Right cardiac atrium (tissue), 5 donors: ENCODE results near the gene THBS4. TPM values are rescaled to one million over a fixed set of nuclear protein-coding genes. Genes with fewer than 3 reads are reported as not detected.

Experiments
- ATAC-seq, 2 donors: fragments of 200-7000 bp; cut with Tn5 transposase; one replicate each; pipeline versions ENCODE4 v1.8.0 to v1.9.1; 2020; ENCODE audit warnings: moderate library complexity in 2 of 2, mild to moderate bottlenecking in 1 of 2
- DNase-seq, 3 donors: peaks; one replicate each; pipeline ENCODE4 v3.0.0-alpha.2; 2020
- H3K27ac ChIP-seq: one replicate; pipeline ENCODE4 v1.5.1; 2013; ENCODE audit warnings: mild to moderate bottlenecking, low read length, control low read depth, moderate library complexity
- H3K27me3 ChIP-seq: one replicate; pipeline ENCODE4 v1.6.1; 2013; ENCODE audit not compliant: control insufficient read depth, insufficient read depth
- H3K4me1 ChIP-seq: one replicate; pipeline ENCODE4 v1.6.1; 2013; ENCODE audit warnings: low read length; ENCODE audit not compliant: control insufficient read depth, insufficient read depth
- H3K4me3 ChIP-seq: one replicate; pipeline ENCODE4 v1.5.1; 2013; ENCODE audit warnings: low read length, control low read depth
- H3K9me3 ChIP-seq: one replicate; pipeline ENCODE4 v1.6.1; 2013; ENCODE audit warnings: low read length; ENCODE audit not compliant: control insufficient read depth
- WGBS: extraction: QIAGEN DNeasy Blood & Tissue Kit; methylation state at CpG from one replicate; pipeline ENCODE4 v1.1.7; 2013; 5-methylcytosine and 5-hydroxymethylcytosine counted together
- intact Hi-C, 4 donors: fragments of 100-400 bp; cut with DNase I; formaldehyde crosslinking; loops; one replicate each; pipeline versions ENCODE4 v1.11.0 to v1.14.0; 2022 to 2023
- long read RNA-seq, 4 donors: library from polyadenylated mRNA; unstranded; transcript quantifications; one replicate each; pipeline ENCODE4 v2.0.0, GENCODE V29; 2020 to 2021
- polyA plus RNA-seq: library from polyadenylated mRNA; stranded (reverse); fragments of 200-250 nt; gene quantifications from one replicate; pipeline ENCODE4 v1.2.3, GENCODE V29; 2013
- total RNA-seq, 4 donors: library from RNA; stranded (reverse); fragmentation: NEBNext Ultra II Directional; extraction: Animal tissue kit (Norgen Biotek cat#: 25700); gene quantifications; one replicate each; pipeline ENCODE4 v1.2.1, GENCODE V29; 2021
- donor health status: healthy with polysubstance abuse.
- donor health status: DM: no; HTN: yes; CAD: no.
- donor health status: DM: no; HTN: no; CAD: no.
- donor health status: DM: no; HTN: yes; CAD: no; lungs with severe emphysema.
- donor health status: DM: yes; HTN: yes; CAD: no.

THBS4 gene
- 1 to 10 TPM; 2.6 to 9.1 (median 3.9) TPM for total RNA-seq
- 6.9 TPM for polyA plus RNA-seq
- long read RNA-seq, donor 1, transcript THBS4-201 (22 exons, 3,222 nt) = major isoform, 10 of 19 reads
- long read RNA-seq, donor 1, partial matches to known transcripts = 2 of 19 reads
- long read RNA-seq, donor 1, other reads (novel, unspliced or antisense) = 7 of 19 reads
- long read RNA-seq, donor 2, partial matches to known transcripts = 0 of 6 reads
- long read RNA-seq, donor 2, other reads (novel, unspliced or antisense) = 4 of 6 reads
- long read RNA-seq, donor 3, transcript THBS4-201 (22 exons, 3,222 nt) = major isoform, 5 of 18 reads
- long read RNA-seq, donor 3, partial matches to known transcripts = 3 of 18 reads
- long read RNA-seq, donor 3, other reads (novel, unspliced or antisense) = 10 of 18 reads
- long read RNA-seq, donor 4, partial matches to known transcripts = 0 of 5 reads
- long read RNA-seq, donor 4, other reads (novel, unspliced or antisense) = 1 of 5 reads

- no peaks in the 10 kb centered on the region for H3K27me3 ChIP-seq
- peak within 1 kb of the TSS; percentile 49 for H3K4me3 ChIP-seq
- H3K9me3 ChIP-seq = no peaks in the 10 kb centered on the region
- intact Hi-C loops = no loop called here
- peak; percentile 14 to 19 for ATAC-seq
- no peaks in the 10 kb centered on the region for H3K4me1 ChIP-seq
- H3K27ac ChIP-seq = no peak within 1 kb of the TSS
- WGBS = 6% methylated on average over 76 of the region's 76 CpGs
- DNase-seq = peak in 1 of 3 donors; percentile 37
Measured at GRCh38 chr5:80034962-80035821, at the start of gene THBS4. TSS of gene THBS4 (plus strand) at chr5:80035348. CDS start at chr5:80035538, 190 bp downstream.

- H3K9me3 ChIP-seq = no peaks in the 10 kb centered on the region
- DNase-seq (no peak), ATAC-seq (no peak)
- no peak overlapping the region for H3K4me3 ChIP-seq
- no peak overlapping the region for H3K27ac ChIP-seq
- no peaks in the 10 kb centered on the region for H3K27me3 ChIP-seq
- no peaks in the 10 kb centered on the region for H3K4me1 ChIP-seq
- intact Hi-C loops = no loop called here
Measured at GRCh38 chr5:79986260-79986659, 48.9 kb upstream of the THBS4 start.

- Histone ChIP-seq H3K27ac (no peak overlapping the region), H3K27me3 (no peaks in the 10 kb centered on the region), H3K9me3 (no peaks in the 10 kb centered on the region), H3K4me3 (peak overlapping the region; percentile 92), H3K4me1 (peaks cover 2% of the 10 kb centered on the region)
- ATAC-seq (no peak), DNase-seq (no peak)
- WGBS = 68% methylated on average over 6 of the region's 6 CpGs
- intact Hi-C loops = no loop called here
Measured at GRCh38 chr5:79990205-79990597, 44.9 kb upstream of the THBS4 start.

GRCh38 chr5:79990598-79991507 lies 44.3 kb upstream of the THBS4 start, which contains the start of gene MTX3:
TSS of gene MTX3 (minus strand) at chr5:79991262. CDS start at chr5:79991238, 24 bp downstream.
- ATAC-seq (peak; percentile 97 to 98), DNase-seq (peak; percentile 90 to 95 (median 93))
- Histone ChIP-seq H3K27ac (peak within 1 kb of the TSS; percentile 36), H3K27me3 (no peaks in the 10 kb centered on the region), H3K4me1 (peaks cover 2% of the 10 kb centered on the region), H3K9me3 (no peaks in the 10 kb centered on the region), H3K4me3 (peak within 1 kb of the TSS; percentile 92)
- 2% methylated on average over 50 of the region's 50 CpGs for WGBS
- intact Hi-C loops = no loop called here

GRCh38 chr5:79992891-79993657 lies 42.1 kb upstream of the THBS4 start:
- 78% methylated on average over 2 of the region's 2 CpGs for WGBS
- Histone ChIP-seq H3K4me3 (no peak overlapping the region), H3K9me3 (no peaks in the 10 kb centered on the region), H3K4me1 (peaks cover 2% of the 10 kb centered on the region), H3K27me3 (no peaks in the 10 kb centered on the region), H3K27ac (no peak overlapping the region)
- intact Hi-C loops = no loop called here
- DNase-seq = no peak
- ATAC-seq = no peak

GRCh38 chr5:79999722-80000121 lies 35.4 kb upstream of the THBS4 start:
- no peak overlapping the region for H3K27ac ChIP-seq
- no peaks in the 10 kb centered on the region for H3K27me3 ChIP-seq
- ATAC-seq = no peak
- no peak overlapping the region for H3K4me3 ChIP-seq
- intact Hi-C loops = no loop called here
- no peak for DNase-seq
- WGBS = 95% methylated on average over 1 of the region's 1 CpG
- no peaks in the 10 kb centered on the region for H3K4me1 ChIP-seq
- H3K9me3 ChIP-seq = no peaks in the 10 kb centered on the region

GRCh38 chr5:80002677-80003076 lies 32.5 kb upstream of the THBS4 start:
- H3K4me3 ChIP-seq = no peak overlapping the region
- 93% methylated on average over 1 of the region's 1 CpG for WGBS
- no peaks in the 10 kb centered on the region for H3K27me3 ChIP-seq
- no peaks in the 10 kb centered on the region for H3K4me1 ChIP-seq
- H3K27ac ChIP-seq = no peak overlapping the region
- no peaks in the 10 kb centered on the region for H3K9me3 ChIP-seq
- DNase-seq (no peak), ATAC-seq (no peak)
- intact Hi-C loops = no loop called here

GRCh38 chr5:80008995-80009765 lies 26.0 kb upstream of the THBS4 start:
- intact Hi-C loops = no loop called here
- DNase-seq = no peak
- Histone ChIP-seq H3K27ac (no peak overlapping the region), H3K9me3 (no peaks in the 10 kb centered on the region), H3K27me3 (no peaks in the 10 kb centered on the region), H3K4me1 (no peaks in the 10 kb centered on the region), H3K4me3 (no peak overlapping the region)
- WGBS = 57% methylated on average over 4 of the region's 4 CpGs
- no peak for ATAC-seq

GRCh38 chr5:80010754-80011392 lies 24.3 kb upstream of the THBS4 start:
- H3K27me3 ChIP-seq = no peaks in the 10 kb centered on the region
- H3K4me1 ChIP-seq = no peaks in the 10 kb centered on the region
- WGBS = 30% methylated on average over 5 of the region's 5 CpGs
- H3K4me3 ChIP-seq = no peak overlapping the region
- H3K27ac ChIP-seq = no peak overlapping the region
- H3K9me3 ChIP-seq = no peaks in the 10 kb centered on the region
- intact Hi-C loops = no loop called here
- ATAC-seq (no peak), DNase-seq (no peak)
